OCI-LY1 (cell line): ENCODE results near the gene BAX.

Experiments used
- CTCF ChIP-seq: fragments of 200-600 bp; sonication (generic), shearing (Covaris generic); IDR thresholded peaks from 2 replicates; pipeline ENCODE4 v1.5.1; 2017; ENCODE audit warnings: mild to moderate bottlenecking, antibody characterized with exemption, low read length, moderate library complexity, mixed read lengths
- EZH2 ChIP-seq: fragments of 200-600 bp; sonication (generic), shearing (Covaris generic); IDR thresholded peaks from 2 replicates; pipeline ENCODE4 v1.8.0; 2017; ENCODE audit warnings: borderline replicate concordance, mixed run types, mild to moderate bottlenecking, antibody characterized with exemption, low read length, moderate library complexity, mixed read lengths

GRCh38 chr19:48999481-49000325 lies 45.0 kb downstream of the BAX start:
- TF ChIP-seq CTCF (peak; percentile 83), EZH2 (no peak)
